HepG2 (cell line): ENCODE data around the gene P2RX3. TPM values are rescaled to one million over a fixed set of nuclear protein-coding genes. Genes with fewer than 3 reads are reported as not detected.

Source experiments
- AGO1 ChIP-seq: fragments of 200-400 bp; formaldehyde crosslinking; IDR thresholded peaks from 2 replicates; pipeline ENCODE4 v1.6.1; 2017; ENCODE audit warnings: mild to moderate bottlenecking, low read depth, low read length, moderate library complexity; ENCODE audit not compliant: poor library complexity, severe bottlenecking
- ARID5B ChIP-seq: IDR thresholded peaks from 2 replicates; pipeline ENCODE4 v1.4.0; 2020; ENCODE audit warnings: mild to moderate bottlenecking, missing genetic modification reagents
- MAF1 ChIP-seq: sonication (generic); formaldehyde crosslinking; IDR thresholded peaks from 2 replicates; pipeline ENCODE4 v1.5.0; 2020; ENCODE audit warnings: missing genetic modification reagents, borderline replicate concordance
- MEIS2 ChIP-seq: sonication (generic); formaldehyde crosslinking; IDR thresholded peaks from 2 replicates; pipeline ENCODE4 v1.9.0; 2021; ENCODE audit warnings: mild to moderate bottlenecking, missing genetic modification reagents
- NFE2L1 ChIP-seq: sonication (generic); formaldehyde crosslinking; IDR thresholded peaks from 2 replicates; pipeline ENCODE4 v1.4.0; 2020; ENCODE audit warnings: missing genetic modification reagents, mild to moderate bottlenecking, borderline replicate concordance
- PHF20 ChIP-seq: sonication (generic); formaldehyde crosslinking; IDR thresholded peaks from 2 replicates; pipeline ENCODE4 v1.5.0; 2020; ENCODE audit warnings: mild to moderate bottlenecking, missing genetic modification reagents
- PHF5A ChIP-seq: IDR thresholded peaks from one replicate; pipeline ENCODE4 v1.6.1; 2018; ENCODE audit warnings: low read depth, missing genetic modification reagents; ENCODE audit not compliant: unreplicated experiment
- PRDM10 ChIP-seq: sonication (generic); formaldehyde crosslinking; IDR thresholded peaks from 2 replicates; pipeline ENCODE4 v1.4.0; 2020; ENCODE audit warnings: low read depth, missing genetic modification reagents
- SP5 ChIP-seq: IDR thresholded peaks from 2 replicates; pipeline ENCODE4 v1.6.1; 2016; ENCODE audit warnings: low read depth, borderline replicate concordance
- ZBTB25 ChIP-seq: IDR thresholded peaks from 2 replicates; pipeline ENCODE4 v1.6.1; 2018; ENCODE audit warnings: missing genetic modification reagents
- ZNF367 ChIP-seq: sonication (generic); formaldehyde crosslinking; IDR thresholded peaks from 2 replicates; pipeline ENCODE4 v1.4.0; 2020; ENCODE audit warnings: missing genetic modification reagents, borderline replicate concordance
- ZNF562 ChIP-seq: sonication (generic); formaldehyde crosslinking; IDR thresholded peaks from 2 replicates; pipeline ENCODE4 v1.8.0; 2022; ENCODE audit warnings: missing genetic modification reagents, borderline replicate concordance
- polyA plus RNA-seq, 8 experiments: library from polyadenylated mRNA; depleted of rRNA in 3 of 8; stranded (reverse) in 7 of 8; unstranded in 1 of 8; fragments of >200 nt; fragmentation: Illumina TruSeq in 4 of 8; extraction: Trizol in 4 of 8; gene quantifications; 2 replicates each; pipeline versions ENCODE4 v1.2.1 to v1.2.3, GENCODE V29; 2011 to 2016; ENCODE audit warnings: low read depth in 4 of 8, missing spikeins in 1 of 8, mixed read lengths in 1 of 8; ENCODE audit not compliant: insufficient read depth in 1 of 8
- total RNA-seq, 5 experiments: library from RNA; depleted of rRNA; stranded (reverse); fragments of >200 nt; fragmentation: Illumina TruSeq; extraction: Trizol; gene quantifications; 2 replicates each; pipeline ENCODE4 v1.2.3, GENCODE V29; 2016; ENCODE audit warnings: low read depth in 1 of 5
- TF ChIP-seq, protein P1 (sequence below): conservative IDR thresholded peaks from 2 replicates; pipeline ENCODE4 v1.6.1; 2018; ENCODE audit warnings: missing genetic modification reagents

The P2RX3 gene
- total and polyA plus RNA-seq, 2 of the 13 experiments (the other 11 are each of a cell fraction or from before 2014, with no cell fraction given): 0.08 TPM; not detected in 1

- TF ChIP-seq PRDM10 (CRISPR knock-in tag) (peak; percentile 59; the same call in 1 of the 2 replicates), MAF1 (0 out of 2 replicates have a peak, but pooled peaks have one; percentile 20), PHF5A (no peak), ZNF367 (CRISPR knock-in tag) (0 out of 2 replicates have a peak, but pooled peaks have one; percentile 19), PHF20 (peak; percentile 66), AGO1 (peak; percentile 55), NFE2L1 (no peak), ARID5B (peak; percentile 7; the same call in 1 of the 2 replicates), ZNF562 (no peak), SP5 (CRISPR knock-in tag) (no peak), ZBTB25 (CRISPR knock-in tag) (peak; percentile 90), MEIS2 (CRISPR knock-in tag) (peak; percentile 41; the same call in 1 of the 2 replicates)
- TF ChIP-seq, protein P1, sequence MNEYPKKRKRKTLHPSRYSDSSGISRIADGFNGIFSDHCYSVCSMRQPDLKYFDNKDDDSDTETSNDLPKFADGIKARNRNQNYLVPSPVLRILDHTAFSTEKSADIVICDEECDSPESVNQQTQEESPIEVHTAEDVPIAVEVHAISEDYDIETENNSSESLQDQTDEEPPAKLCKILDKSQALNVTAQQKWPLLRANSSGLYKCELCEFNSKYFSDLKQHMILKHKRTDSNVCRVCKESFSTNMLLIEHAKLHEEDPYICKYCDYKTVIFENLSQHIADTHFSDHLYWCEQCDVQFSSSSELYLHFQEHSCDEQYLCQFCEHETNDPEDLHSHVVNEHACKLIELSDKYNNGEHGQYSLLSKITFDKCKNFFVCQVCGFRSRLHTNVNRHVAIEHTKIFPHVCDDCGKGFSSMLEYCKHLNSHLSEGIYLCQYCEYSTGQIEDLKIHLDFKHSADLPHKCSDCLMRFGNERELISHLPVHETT (CRISPR knock-in tag): peak; percentile 82; the same call in 1 of the 2 replicates
Measured at GRCh38 chr11:57324886-57325734, 13.0 kb upstream of the P2RX3 start, which contains the start of gene TNKS1BP1 (continued).
